Measurements from ENCODE around the gene ADGRL3.

DNA sequence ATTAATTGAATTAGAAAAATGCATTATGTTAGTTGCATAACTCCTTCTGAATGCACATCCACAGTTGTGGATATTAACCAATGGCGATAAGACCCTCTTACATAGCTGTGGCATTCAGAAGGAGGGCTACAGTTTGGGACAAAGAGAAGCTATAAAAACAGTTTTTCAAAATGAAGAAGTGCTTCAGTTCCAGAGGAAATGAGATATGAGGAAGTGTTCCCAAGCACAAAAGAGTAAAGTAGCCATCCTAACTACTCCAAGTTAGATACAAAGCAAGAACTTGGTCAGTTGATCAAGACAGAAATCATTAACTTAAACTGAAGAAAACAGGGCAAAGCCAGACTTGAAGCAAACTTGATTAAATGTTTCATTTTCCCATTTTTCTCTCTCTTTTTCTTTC is 17.2 kb upstream of the ADGRL3 start:
- TF ChIP-seq CTCF (IDR thresholded peaks at IDR 0.05; ENCODE audit: borderline replicate concordance, extremely low read depth, low read length, poor library complexity, severe bottlenecking) (no peak), EZH2 (IDR thresholded peaks at IDR 0.05; ENCODE audit: borderline replicate concordance, low read depth, low read length, severe bottlenecking) (no peak)
